Tibial nerve (tissue), 3 donors: ENCODE results near the gene ST7L.

Experiments used
- POLR2A ChIP-seq, 2 donors: fragments of 450-650 bp; IDR thresholded peaks; one replicate each; pipeline ENCODE4 v1.6.1; 2017; ENCODE audit warnings: antibody characterized with exemption in 2 of 2, mild to moderate bottlenecking in 2 of 2, moderate library complexity in 2 of 2
- TF ChIP-seq, protein P1 (sequence below), 5 experiments: fragments of 200-600 bp in 3 of 5; fragments of 450-650 bp in 2 of 5; sonication (generic) in 3 of 5; IDR thresholded peaks; one replicate each; pipeline ENCODE4 v1.5.1; 2016 to 2019; ENCODE audit warnings: antibody characterized with exemption in 5 of 5, mild to moderate bottlenecking in 3 of 5, moderate library complexity in 2 of 5

DNA sequence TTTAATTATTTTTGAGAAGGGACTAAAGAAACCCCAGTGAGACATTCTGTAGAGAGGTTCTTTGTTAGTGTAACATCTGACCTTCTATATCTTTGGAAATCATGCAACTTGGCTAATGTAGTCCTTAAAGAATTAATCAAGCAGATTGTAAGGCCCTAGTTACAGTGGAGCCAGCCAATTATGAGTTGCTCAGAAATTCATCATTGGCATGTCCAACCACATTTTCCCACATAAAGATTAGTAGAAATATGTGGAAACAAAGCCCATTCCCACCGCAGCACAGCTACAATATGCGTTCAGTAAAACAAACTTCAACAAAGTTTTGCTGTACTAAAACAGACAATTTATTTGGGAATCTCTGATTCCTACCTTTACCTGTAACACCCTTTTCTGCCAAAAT is 82.4 kb downstream of the ST7L start:
- TF ChIP-seq, protein P1, sequence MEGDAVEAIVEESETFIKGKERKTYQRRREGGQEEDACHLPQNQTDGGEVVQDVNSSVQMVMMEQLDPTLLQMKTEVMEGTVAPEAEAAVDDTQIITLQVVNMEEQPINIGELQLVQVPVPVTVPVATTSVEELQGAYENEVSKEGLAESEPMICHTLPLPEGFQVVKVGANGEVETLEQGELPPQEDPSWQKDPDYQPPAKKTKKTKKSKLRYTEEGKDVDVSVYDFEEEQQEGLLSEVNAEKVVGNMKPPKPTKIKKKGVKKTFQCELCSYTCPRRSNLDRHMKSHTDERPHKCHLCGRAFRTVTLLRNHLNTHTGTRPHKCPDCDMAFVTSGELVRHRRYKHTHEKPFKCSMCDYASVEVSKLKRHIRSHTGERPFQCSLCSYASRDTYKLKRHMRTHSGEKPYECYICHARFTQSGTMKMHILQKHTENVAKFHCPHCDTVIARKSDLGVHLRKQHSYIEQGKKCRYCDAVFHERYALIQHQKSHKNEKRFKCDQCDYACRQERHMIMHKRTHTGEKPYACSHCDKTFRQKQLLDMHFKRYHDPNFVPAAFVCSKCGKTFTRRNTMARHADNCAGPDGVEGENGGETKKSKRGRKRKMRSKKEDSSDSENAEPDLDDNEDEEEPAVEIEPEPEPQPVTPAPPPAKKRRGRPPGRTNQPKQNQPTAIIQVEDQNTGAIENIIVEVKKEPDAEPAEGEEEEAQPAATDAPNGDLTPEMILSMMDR (IDR thresholded peaks at IDR 0.05) = no peak
- TF ChIP-seq POLR2A (IDR thresholded peaks at IDR 0.05) = no peak
